Measurements from ENCODE around the gene MTHFSD. TPM values are rescaled to one million over a fixed set of nuclear protein-coding genes. Genes with fewer than 3 reads are reported as not detected.
"Not testable (repeated sequence)": the region's sequence is repeated elsewhere in the genome, so short reads cannot be mapped to it uniquely, and the experiment has no call there.

Gene MTHFSD
- total RNA-seq, 1 donor from 2014 or later: 27.7 TPM

GRCh38 chr16:86594721-86595120, 39.7 kb upstream of the MTHFSD start:
- no peak overlapping the region for H3K4me3 Mint-ChIP-seq (ENCODE audit: unreplicated experiment)
- peaks cover 11% of the 10 kb centered on the region for H3K36me3 Mint-ChIP-seq (ENCODE audit: unreplicated experiment)
- DNase-seq: no peak
- peaks cover 3% of the 10 kb centered on the region for H3K27me3 Mint-ChIP-seq (ENCODE audit: unreplicated experiment)
- H3K4me1 Mint-ChIP-seq (ENCODE audit: low read depth, unreplicated experiment): peaks cover 2% of the 10 kb centered on the region
- H3K27ac Mint-ChIP-seq (ENCODE audit: unreplicated experiment): no peak overlapping the region
- no peak for TF ChIP-seq CTCF (IDR thresholded peaks at IDR 0.05; ENCODE audit: partially characterized antibody, unreplicated experiment)
- H3K9me3 Mint-ChIP-seq (ENCODE audit: unreplicated experiment): no peaks in the 10 kb centered on the region

- Mint-ChIP-seq H3K9me3 (ENCODE audit: unreplicated experiment) (no peaks in the 10 kb centered on the region), H3K27ac (ENCODE audit: unreplicated experiment) (no peak overlapping the region), H3K4me3 (ENCODE audit: unreplicated experiment) (no peak overlapping the region), H3K4me1 (ENCODE audit: low read depth, unreplicated experiment) (no peaks in the 10 kb centered on the region), H3K27me3 (ENCODE audit: unreplicated experiment) (peaks cover 3% of the 10 kb centered on the region), H3K36me3 (ENCODE audit: unreplicated experiment) (peaks cover 8% of the 10 kb centered on the region)
- DNase-seq: no peak
- TF ChIP-seq CTCF (IDR thresholded peaks at IDR 0.05; ENCODE audit: partially characterized antibody, unreplicated experiment): no peak
These were observed 39.0 kb upstream of the MTHFSD start for GRCh38 chr16:86593913-86594620.

- Mint-ChIP-seq H3K4me3 (ENCODE audit: unreplicated experiment) (no peak overlapping the region), H3K27me3 (ENCODE audit: unreplicated experiment) (peaks cover 3% of the 10 kb centered on the region), H3K4me1 (ENCODE audit: low read depth, unreplicated experiment) (no peaks in the 10 kb centered on the region), H3K9me3 (ENCODE audit: unreplicated experiment) (no peaks in the 10 kb centered on the region), H3K27ac (ENCODE audit: unreplicated experiment) (no peak overlapping the region), H3K36me3 (ENCODE audit: unreplicated experiment) (peaks cover 6% of the 10 kb centered on the region)
- DNase-seq: no peak
- TF ChIP-seq CTCF (IDR thresholded peaks at IDR 0.05; ENCODE audit: partially characterized antibody, unreplicated experiment): no peak
These were observed 36.2 kb upstream of the MTHFSD start for GRCh38 chr16:86591270-86591669.

GRCh38 chr16:86590501-86591144, 35.6 kb upstream of the MTHFSD start:
- no peak for TF ChIP-seq CTCF (IDR thresholded peaks at IDR 0.05; ENCODE audit: partially characterized antibody, unreplicated experiment)
- peaks cover 6% of the 10 kb centered on the region for H3K36me3 Mint-ChIP-seq (ENCODE audit: unreplicated experiment)
- H3K27ac Mint-ChIP-seq (ENCODE audit: unreplicated experiment): no peak overlapping the region
- peaks cover 3% of the 10 kb centered on the region for H3K27me3 Mint-ChIP-seq (ENCODE audit: unreplicated experiment)
- no peak for DNase-seq
- no peaks in the 10 kb centered on the region for H3K4me1 Mint-ChIP-seq (ENCODE audit: low read depth, unreplicated experiment)
- no peak overlapping the region for H3K4me3 Mint-ChIP-seq (ENCODE audit: unreplicated experiment)
- no peaks in the 10 kb centered on the region for H3K9me3 Mint-ChIP-seq (ENCODE audit: unreplicated experiment)

GRCh38 chr16:86587955-86588354, 32.9 kb upstream of the MTHFSD start:
- not testable (repeated sequence) for H3K36me3 Mint-ChIP-seq (ENCODE audit: unreplicated experiment); H3K27ac Mint-ChIP-seq (ENCODE audit: unreplicated experiment); H3K27me3 Mint-ChIP-seq (ENCODE audit: unreplicated experiment); H3K9me3 Mint-ChIP-seq (ENCODE audit: unreplicated experiment); DNase-seq; H3K4me1 Mint-ChIP-seq (ENCODE audit: low read depth, unreplicated experiment); H3K4me3 Mint-ChIP-seq (ENCODE audit: unreplicated experiment)
